H54 (cell line): ENCODE measurements around the gene CTSV.
"Not testable (repeated sequence)": the region's sequence is repeated elsewhere in the genome, so short reads cannot be mapped to it uniquely, and the experiment has no call there.

Source experiments
- DNase-seq: peaks from one replicate; pipeline ENCODE4 v3.0.0; 2011; ENCODE audit warnings: low spot score, mixed read lengths; ENCODE audit not compliant: insufficient read length
- FAIRE-seq: peaks from 3 replicates; lab custom pipeline; 2011; peaks lifted over from hg19 to GRCh38; lab: Jason Lieb, UNC
- POLR2A ChIP-seq: IDR thresholded peaks from 2 replicates; pipeline ENCODE4 v1.6.1; 2011; ENCODE audit warnings: low read depth, mild to moderate bottlenecking, low read length

Gene CTSV

DNA sequence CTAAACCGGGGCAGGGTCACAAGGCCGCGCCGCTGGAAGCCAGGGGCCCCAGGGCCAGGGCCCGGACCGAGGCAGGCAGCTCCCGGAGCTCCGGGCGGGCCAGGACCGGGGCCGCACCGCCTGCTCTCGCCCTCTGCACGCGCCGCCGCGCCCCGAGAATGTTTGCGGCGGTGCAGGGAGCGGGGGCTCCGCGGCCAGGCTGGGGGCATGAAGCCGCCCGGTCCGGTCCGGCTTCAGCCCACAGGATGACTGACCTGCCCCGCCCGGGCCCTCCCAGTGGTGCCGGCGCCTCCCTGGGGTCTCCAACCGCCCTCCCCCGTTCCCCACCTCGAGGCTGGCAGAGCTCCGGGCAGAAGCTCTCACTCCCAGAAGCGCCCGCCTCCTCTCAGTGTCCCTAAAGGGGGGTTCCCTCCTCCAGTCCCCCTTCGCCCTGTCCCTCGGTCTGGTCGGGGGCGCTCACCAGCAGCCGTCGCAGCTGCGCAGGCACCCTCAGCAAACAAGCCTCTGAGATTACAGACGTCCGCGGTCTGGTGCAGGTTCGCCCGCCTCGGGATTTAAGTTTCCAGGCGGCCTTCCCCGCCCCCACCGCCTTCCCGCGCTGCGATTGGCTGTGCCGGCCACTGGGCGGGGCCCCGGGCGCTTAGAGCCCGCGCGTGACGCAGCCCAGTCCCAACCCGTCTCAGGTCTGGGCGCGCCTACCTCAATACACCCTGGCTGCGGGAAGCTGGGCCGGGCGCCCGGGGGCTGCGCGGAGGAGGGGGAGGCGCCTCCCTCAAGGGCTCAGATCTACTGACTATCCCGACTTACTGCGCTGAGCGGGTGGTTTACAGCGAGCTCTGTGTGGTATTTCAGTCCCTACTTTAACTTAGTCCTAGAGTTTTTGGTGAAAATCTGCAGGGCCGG, at the start of gene CTSV:
Gene CTSV, minus strand, starts transcription at position 532 of the 903 bp plus-strand sequence. CDS start 1,099 bp downstream, outside the sequence.
- DNase-seq = peak; percentile 100
- peak; percentile 82 for FAIRE-seq
- TF ChIP-seq POLR2A = peak; percentile 54

DNA sequence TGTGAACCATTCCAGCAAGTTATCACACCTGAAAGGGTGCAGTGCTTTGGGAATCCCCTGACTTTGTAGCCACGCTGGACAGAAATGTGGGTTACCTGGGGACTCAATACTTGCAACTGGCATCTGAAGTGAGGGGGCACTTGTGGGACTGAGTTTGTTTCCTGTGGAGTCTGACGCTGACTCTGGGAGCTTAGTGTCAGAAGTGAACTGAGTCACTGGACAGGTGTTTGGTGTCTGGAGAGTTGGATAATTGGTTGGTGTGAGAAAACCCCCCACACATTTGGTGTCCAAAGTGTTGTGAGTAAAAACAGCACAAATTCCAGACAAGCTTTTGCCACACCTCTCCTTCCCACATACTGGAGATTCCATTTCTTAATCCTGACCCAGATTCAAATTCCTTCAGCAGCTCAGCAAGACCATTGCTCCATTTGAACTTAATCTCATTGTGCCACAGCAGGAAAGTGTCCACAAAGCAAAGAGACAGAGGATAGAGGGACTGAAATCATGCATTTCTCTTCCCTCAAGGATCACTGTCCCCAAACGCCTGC, 48.8 kb upstream of the CTSV start:
- peak; percentile 33 for FAIRE-seq
- DNase-seq = not testable (repeated sequence)

DNA sequence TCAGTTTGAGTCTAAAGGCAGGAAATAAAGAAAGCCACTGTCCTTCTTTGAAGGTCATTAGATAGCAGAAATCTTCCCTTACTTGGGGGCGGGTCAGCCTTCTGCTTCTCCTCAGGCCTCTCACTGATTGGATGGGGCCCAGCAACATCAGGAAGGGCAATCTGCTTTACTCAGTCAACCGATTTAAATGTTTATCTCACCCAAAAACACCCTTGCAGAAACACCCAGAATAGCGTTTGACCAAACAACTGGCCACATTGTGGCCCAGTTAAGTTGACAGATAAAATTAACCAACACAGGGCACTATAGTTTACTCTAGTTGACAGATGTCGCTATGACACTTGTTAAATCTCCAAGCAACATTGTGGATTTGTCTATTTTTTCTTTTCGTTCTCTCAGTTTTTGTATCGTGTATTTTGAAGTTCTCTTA, 45.6 kb upstream of the CTSV start:
- not testable (repeated sequence) for FAIRE-seq, DNase-seq

DNA sequence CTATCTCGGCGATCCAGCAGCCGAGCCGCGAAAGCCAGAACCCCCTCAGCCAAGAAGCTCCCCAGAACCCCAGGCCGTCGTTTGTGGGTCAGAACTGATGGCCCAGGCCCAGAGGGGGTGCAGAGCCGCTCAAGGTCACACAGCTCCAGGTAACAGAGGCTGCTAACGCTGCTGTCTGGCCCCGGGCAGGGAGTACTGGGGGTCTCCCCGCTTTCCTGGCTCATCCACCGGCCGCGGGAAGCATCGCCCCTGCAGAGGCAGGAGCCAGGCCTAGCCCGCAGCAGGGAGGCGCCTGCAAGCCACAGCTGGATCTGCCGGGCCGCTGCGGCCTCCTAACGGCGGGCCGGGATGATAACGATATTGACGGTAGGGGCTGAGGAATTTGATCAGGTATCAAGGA, 39.4 kb upstream of the CTSV start:
- DNase-seq = no peak
- no peak for TF ChIP-seq POLR2A
- no peak for FAIRE-seq

DNA sequence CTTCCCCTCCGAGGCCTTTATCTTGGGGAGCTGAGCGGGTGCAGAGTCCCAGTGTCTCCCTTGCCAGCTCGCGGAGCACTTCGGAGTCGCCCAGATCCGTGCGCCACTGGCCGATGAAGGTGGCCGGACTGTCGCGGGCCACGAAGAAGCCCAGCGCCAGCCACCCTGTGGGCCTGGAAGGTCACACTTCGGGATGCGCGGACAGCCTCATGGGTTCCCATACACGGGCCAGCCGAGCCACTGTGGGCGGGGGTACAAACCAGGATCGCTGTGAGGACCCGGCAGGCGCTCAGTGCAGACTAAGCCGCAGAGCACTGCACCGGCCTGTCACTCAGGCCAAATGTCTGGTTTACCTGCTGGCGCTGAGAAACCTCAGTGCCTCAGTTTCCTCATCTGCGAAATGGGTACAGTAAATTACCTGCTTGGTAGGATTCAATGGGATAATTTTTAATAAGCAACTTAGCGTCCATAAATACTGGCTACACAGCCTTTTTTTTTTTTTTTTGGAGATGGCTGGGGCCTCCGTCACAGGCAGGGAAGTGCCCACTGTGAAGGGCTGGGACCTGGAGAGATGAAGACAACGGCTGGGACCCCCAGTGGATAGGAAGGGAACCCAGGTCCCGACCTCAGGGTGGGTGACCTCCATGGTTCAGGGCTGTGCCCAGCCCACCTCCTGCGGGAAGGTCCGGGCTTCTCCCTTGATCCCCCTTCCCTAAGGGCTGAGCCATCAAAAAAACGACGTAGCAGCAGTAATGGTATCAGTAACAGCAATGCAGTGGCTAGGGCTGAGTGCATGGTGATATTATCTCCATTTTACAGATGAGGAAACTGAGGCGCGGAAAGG, 38.7 kb upstream of the CTSV start:
- DNase-seq (no peak), FAIRE-seq (no peak)
- TF ChIP-seq POLR2A = no peak

DNA sequence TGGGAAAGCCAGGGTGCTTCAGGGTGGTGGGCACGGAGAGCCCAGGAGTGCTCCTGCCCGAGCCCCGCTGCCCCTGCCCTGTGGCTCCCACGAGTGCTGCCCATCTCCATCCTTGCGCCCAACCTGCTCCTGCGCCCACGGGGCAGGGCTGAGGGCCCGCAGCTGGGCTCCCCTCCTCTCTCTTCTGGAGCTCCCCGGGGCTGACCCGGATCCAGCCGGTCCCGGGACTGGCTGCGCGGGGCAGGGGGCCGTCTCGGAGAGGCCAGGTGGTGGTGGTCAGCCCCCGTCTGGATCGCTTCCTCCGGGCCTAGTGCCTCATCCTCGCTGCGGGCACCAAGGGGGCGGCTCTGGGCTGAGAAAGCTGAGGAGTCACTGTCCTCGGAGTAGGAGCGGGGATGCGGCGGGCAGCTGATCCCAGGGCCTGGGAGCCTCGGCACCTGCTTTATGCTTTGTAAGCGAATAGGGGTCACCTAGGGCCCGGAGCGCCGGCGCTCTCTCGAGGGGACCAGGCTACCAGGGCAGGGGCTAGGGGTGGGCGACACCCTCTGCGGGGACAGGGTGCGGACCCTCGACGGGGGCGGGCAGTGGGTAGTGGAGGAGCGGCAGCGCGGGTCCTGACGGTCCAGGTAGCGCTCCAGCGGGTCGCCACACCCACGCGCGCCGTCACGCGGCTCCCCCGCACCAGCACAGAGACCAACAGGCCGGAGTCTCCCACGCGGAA, 37.9 kb upstream of the CTSV start:
- not testable (repeated sequence) for FAIRE-seq, DNase-seq

DNA sequence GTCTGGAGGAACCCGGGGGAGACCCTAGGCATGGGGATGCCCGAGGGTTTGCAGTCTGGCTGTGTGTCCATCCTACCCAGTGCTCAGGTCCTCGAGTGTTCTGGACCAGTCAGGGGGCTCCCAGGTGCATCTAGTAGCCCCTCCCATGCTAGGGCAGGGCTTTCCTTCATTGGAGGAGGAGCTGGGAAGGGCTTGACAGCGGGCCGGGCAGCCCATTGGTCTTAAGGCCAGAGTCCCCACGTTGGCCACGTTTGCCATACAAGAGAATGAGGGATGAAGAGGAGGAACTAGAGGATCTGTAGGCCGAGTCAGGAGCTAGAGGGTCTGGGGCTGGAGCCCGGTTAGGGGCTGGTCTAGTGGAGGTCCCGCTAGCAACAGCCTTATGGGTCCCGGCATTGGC, 37.3 kb upstream of the CTSV start:
- TF ChIP-seq POLR2A = no peak
- no peak for DNase-seq
- FAIRE-seq = no peak

DNA sequence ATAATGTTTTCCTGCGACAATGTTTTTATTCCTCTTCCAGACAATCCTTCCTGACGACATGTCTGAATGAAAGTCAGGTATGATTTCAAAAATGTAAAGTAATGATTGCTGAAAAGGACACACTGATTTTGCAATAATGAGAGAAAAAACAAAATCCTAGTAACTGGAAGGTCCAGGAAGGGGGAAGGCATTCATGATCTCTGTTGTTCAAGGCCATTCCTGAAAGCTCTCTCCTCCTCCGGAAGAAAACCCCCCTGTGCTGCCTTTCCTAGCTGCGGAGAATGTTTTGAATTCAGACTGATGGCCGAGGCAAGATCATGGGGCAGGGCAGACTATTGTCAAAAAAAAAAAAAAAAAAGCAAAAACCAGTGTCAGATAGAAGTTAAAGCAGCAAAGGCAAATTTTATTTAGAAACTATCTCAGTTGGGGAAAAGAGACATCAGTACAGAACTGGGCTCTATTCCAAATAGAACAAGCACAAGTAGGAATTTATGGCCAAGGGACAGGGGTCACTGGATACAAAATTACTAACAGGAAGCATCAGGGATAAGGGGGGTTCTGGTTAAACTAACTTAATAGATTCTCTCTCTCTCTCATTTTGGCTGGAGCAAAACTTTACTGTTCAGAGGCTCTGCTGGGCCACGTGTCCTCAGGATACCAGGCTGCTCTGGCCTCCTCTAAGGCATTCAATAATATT, 36.5 kb upstream of the CTSV start:
- FAIRE-seq (no peak), DNase-seq (no peak)
- no peak for TF ChIP-seq POLR2A

DNA sequence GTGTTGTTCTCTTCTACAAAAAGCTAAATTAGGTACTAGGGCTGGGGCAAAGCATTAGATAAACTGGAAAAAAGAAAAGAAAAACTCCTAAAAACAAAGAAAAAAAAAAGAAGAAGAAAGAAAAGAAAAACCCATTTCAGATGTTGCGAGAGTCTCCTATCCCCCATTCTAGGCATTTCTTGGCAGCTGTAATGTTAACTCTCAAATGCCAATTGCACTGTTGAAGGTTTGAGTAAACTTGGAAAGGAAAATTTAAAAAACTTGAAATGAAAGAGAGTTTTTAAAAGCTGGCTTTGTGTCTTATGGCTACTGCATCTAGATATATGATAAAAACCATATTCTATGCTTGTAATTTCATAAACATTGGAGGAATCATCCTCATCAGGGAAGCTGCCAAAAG, 34.6 kb upstream of the CTSV start:
- no peak for DNase-seq
- no peak for FAIRE-seq
- no peak for TF ChIP-seq POLR2A

DNA sequence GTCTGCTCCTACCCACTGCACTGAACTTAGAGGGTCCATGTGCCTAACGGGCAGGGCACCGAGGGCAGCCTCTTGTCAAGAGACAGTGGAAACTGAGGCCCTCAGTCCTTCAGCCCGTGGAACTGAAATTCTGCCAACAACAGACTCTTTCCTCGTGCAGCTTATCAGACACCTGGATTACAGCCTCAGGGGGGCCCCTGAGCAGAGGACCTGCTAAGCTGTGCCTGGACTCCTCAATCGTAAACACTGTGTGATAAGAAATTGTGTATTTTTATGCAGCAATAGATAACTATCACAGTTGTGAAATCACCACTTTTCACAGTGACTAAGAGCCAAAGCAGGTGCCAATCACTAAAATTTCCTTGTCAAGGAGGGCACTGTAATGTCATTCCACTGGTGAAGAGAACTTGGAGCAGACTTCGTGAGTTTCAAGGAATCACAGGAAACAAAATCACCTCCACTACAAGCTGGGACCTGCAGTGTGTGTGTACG, 33.4 kb upstream of the CTSV start:
- FAIRE-seq (no peak), DNase-seq (no peak)
- no peak for TF ChIP-seq POLR2A

DNA sequence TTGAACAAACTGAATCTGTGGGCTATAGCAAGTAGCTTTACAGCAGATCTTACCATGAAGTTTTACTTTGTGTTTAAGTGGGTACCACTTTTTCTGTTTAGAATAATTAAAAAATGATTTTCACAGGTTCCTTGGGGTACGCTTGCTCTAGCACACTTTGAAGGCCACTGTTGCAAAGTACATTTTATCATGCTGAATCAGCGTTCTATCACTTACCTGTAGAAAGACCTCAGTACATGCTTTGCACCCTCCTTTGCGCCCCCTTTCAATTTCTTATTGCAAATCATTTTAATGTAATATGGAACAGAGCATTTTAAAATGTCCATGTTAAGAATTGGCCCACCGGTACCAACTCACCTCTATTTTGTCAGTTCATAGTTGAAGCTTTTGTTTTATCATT, 31.4 kb upstream of the CTSV start:
- FAIRE-seq, DNase-seq: not testable (repeated sequence)

DNA sequence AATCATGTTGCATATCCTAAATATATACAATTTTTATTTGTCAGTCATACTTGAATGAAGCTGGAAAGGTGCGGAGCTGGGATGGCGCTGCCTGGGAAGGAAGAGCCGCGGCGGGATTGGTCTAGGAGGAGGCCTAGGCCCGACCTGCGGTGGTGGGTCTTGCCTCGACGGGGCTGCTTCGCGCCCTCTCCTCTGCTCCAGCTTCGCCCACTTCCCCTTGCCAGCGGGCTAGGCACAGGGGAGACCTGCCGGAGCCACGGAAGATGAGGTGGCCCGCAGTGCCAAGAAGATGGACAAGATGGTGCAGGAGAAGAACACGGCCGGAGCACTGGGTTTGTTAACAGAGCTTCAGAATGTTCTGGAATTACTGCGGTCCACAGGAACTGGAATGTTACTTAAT, 28.5 kb upstream of the CTSV start:
- FAIRE-seq = no peak
- no peak for TF ChIP-seq POLR2A
- no peak for DNase-seq

DNA sequence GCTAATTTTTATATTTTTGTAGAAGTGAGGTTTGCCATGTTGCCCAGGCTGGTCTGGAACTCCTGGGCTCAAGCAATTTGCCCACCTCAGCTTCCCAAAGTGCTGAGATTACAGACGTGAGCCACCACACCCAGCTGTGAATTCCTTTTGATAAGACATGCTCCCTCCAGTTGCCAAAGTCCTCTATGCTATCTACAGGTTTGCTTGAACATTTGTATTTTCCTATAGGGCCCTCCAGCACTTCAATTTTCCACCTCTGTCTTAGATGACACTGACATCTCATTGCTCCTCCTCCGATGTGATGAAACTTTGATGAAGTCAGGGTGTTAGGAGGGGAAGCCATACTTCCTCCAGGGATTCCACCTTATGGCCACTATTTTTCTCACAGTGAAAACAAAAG, 25.2 kb upstream of the CTSV start:
- no peak for DNase-seq
- TF ChIP-seq POLR2A = no peak
- no peak for FAIRE-seq
